Panc1 (cell line): Measurements from ENCODE around the gene NPR3. TPM values are rescaled to one million over a fixed set of nuclear protein-coding genes. Genes with fewer than 3 reads are reported as not detected.

ENCODE experiments used
- ATAC-seq: fragments of 200-7000 bp; cut with Tn5 transposase; 2 replicates; pipeline ENCODE4 v1.9.1; 2020; ENCODE audit warnings: mild to moderate bottlenecking, moderate library complexity
- BruUV-seq: library from RNA; stranded (reverse); fragments of 400-500 nt; replicated peaks from 2 replicates; lab custom pipeline; 2021; lab: Mats Ljungman, UMichigan
- CTCF ChIA-PET: fragments of 300-600 bp; sonication (Branson Sonifier 250); formaldehyde crosslinking; loops from one replicate; lab custom pipeline; 2022; ENCODE audit warnings: antibody characterized with exemption; lab: Charles Lee
- POLR2A ChIA-PET: fragments of 300-600 bp; sonication (Branson Sonifier 250); formaldehyde crosslinking; loops from one replicate; lab custom pipeline; 2022; ENCODE audit warnings: antibody characterized with exemption; lab: Charles Lee
- DNase-seq: peaks from one replicate; pipeline ENCODE4 v3.0.0-alpha.2; 2010; ENCODE audit warnings: low read depth, low spot score
- H3K27ac ChIP-seq: 2 replicates; pipeline ENCODE4 v1.5.1; 2011; ENCODE audit warnings: mild to moderate bottlenecking, low read length, inconsistent platforms
- H3K27me3 ChIP-seq: fragments of 200-500 bp; sonication (Bioruptor generic); 2 replicates; pipeline ENCODE4 v1.6.0; 2014; ENCODE audit warnings: low read length, inconsistent platforms; ENCODE audit not compliant: control insufficient read depth, insufficient read depth
- H3K36me3 ChIP-seq: fragments of 200-500 bp; sonication (Bioruptor generic); 2 replicates; pipeline ENCODE4 v1.5.1; 2014; ENCODE audit warnings: inconsistent platforms, mild to moderate bottlenecking, low read length, moderate library complexity; ENCODE audit not compliant: control insufficient read depth, insufficient read depth
- H3K4me1 ChIP-seq: 2 replicates; pipeline ENCODE4 v1.5.1; 2011; ENCODE audit warnings: inconsistent platforms, mild to moderate bottlenecking, low read length, moderate library complexity; ENCODE audit not compliant: control insufficient read depth, insufficient read depth
- H3K4me3 ChIP-seq, 2 experiments: 2 replicates each; pipeline ENCODE4 v1.5.1; 2011 to 2012; ENCODE audit warnings: low read depth in 2 of 2, low read length in 2 of 2, mild to moderate bottlenecking in 2 of 2, inconsistent platforms in 1 of 2, moderate library complexity in 1 of 2
- H3K9me3 ChIP-seq: fragments of 200-500 bp; sonication (Bioruptor generic); 2 replicates; pipeline ENCODE4 v1.5.1; 2014; ENCODE audit warnings: low read depth, mild to moderate bottlenecking, inconsistent platforms, low read length, moderate library complexity; ENCODE audit not compliant: control insufficient read depth, insufficient read depth
- CTCF ChIP-seq: fragments of 450-650 bp; IDR thresholded peaks from 2 replicates; pipeline ENCODE4 v1.5.1; 2017; ENCODE audit warnings: mild to moderate bottlenecking
- POLR2AphosphoS5 ChIP-seq: IDR thresholded peaks from 2 replicates; pipeline ENCODE4 v1.6.1; 2012; ENCODE audit warnings: mild to moderate bottlenecking, low read depth, low read length, moderate library complexity
- REST ChIP-seq, 2 experiments: IDR thresholded peaks; 2 replicates each; pipeline ENCODE4 v1.6.1; 2011 to 2012; ENCODE audit warnings: low read depth in 2 of 2, control low read depth in 1 of 2, low read length in 1 of 2, mild to moderate bottlenecking in 1 of 2, moderate library complexity in 1 of 2; ENCODE audit not compliant: insufficient read depth in 1 of 2
- SIN3A ChIP-seq: IDR thresholded peaks from 2 replicates; pipeline ENCODE4 v1.6.1; 2012; ENCODE audit warnings: low read depth, mild to moderate bottlenecking, low read length, moderate library complexity, borderline replicate concordance; ENCODE audit not compliant: insufficient read depth
- TCF7L2 ChIP-seq: IDR thresholded peaks from 2 replicates; pipeline ENCODE4 v1.6.1; 2011; ENCODE audit warnings: mild to moderate bottlenecking, low read depth, low read length, inconsistent platforms
- in situ Hi-C: cut with HindIII; loops from 2 replicates; pipeline ENCODE4 v1.10.0; 2016; ENCODE audit warnings: low sequenced_read_pairs, low pct_unique_long_range_greater_than_20kb
- intact Hi-C: fragments of 100-400 bp; cut with micrococcal nuclease; formaldehyde crosslinking; loops from one replicate; pipeline ENCODE4 v1.10.0; 2022; ENCODE audit not compliant: unreplicated experiment
- total RNA-seq: library from RNA; stranded (reverse); gene quantifications from one replicate; pipeline ENCODE4 v1.2.1, GENCODE V29; 2021; ENCODE audit not compliant: unreplicated experiment

NPR3 gene
- total RNA-seq, 1 experiment from 2014 or later = 0.10 TPM

GRCh38 chr5:32840606-32841005, 129.5 kb downstream of the NPR3 start:
- no peaks in the 10 kb centered on the region for H3K27me3 ChIP-seq
- H3K4me3 ChIP-seq = no peak overlapping the region
- no peak overlapping the region for H3K27ac ChIP-seq
- no peak for DNase-seq
- CTCF ChIA-PET = no interaction called here
- TF ChIP-seq CTCF (no peak), REST (IDR thresholded peaks at IDR 0.05; ENCODE audit: insufficient read depth in 1 of 2, low read depth in 2 of 2, low read length in 1 of 2) (no peak), POLR2AphosphoS5 (no peak), SIN3A (no peak), TCF7L2 (no peak)
- in situ Hi-C loops = no loop called here
- H3K36me3 ChIP-seq = no peaks in the 10 kb centered on the region
- no TSS peak for BruUV-seq
- H3K4me1 ChIP-seq = no peaks in the 10 kb centered on the region
- ATAC-seq = no peak
- POLR2A ChIA-PET = no interaction called here
- H3K9me3 ChIP-seq = no peaks in the 10 kb centered on the region
- intact Hi-C loops = no loop called here

Other genes with a start within 250 kb of the NPR3 start
- gene SUB1, start 125.8 kb upstream of the NPR3 start, total RNA-seq = 204 TPM